ENCODE results near the gene ABLIM3.

The ABLIM3 gene

DNA sequence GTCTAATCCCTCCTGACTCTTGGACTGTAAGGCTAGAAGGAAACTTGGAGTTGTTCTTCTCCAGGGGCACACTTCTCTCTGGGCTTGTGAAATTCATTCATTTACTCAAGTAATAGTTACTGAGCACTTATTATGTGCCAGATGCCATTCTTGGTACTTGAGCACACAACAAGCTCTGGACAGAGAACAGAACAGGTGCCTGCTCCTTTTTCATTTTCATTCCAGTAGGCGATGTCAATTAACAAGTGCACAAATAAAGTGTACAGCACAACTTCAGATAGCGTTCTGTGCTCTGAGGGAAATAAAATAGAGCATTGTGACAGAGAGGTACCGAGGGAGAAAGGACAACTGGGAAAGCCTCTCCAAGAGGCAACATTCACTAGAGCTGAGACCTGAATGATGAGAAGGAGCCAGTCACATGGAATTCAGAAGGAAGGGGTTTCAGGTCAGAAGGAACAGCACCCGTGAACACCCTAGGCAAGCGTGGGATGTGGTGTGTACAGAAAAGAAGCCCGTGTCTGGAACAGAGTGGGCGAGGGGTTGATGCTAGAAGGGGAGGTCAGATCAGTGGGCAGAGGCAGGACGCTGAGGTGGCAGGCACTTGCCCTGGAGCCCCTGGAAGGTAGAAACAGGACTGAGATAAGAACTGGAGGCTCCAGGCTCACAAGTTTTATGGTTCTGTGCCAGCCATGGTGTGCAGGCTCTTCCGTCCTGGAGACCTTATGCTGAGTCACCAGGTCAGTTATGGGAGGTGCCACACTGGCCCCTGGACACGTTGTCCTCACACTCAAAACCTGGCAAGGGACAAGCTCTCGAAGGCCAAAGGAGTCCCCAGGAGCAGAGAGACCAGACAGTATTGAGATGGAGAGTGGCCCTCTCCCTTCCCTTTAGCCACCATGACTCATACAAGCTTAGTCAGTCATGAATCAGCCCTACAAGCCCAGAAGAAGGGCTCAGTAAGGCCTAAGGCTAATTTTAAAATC is 7.2 kb upstream of the ABLIM3 start:
- DNase-seq = no peak

DNA sequence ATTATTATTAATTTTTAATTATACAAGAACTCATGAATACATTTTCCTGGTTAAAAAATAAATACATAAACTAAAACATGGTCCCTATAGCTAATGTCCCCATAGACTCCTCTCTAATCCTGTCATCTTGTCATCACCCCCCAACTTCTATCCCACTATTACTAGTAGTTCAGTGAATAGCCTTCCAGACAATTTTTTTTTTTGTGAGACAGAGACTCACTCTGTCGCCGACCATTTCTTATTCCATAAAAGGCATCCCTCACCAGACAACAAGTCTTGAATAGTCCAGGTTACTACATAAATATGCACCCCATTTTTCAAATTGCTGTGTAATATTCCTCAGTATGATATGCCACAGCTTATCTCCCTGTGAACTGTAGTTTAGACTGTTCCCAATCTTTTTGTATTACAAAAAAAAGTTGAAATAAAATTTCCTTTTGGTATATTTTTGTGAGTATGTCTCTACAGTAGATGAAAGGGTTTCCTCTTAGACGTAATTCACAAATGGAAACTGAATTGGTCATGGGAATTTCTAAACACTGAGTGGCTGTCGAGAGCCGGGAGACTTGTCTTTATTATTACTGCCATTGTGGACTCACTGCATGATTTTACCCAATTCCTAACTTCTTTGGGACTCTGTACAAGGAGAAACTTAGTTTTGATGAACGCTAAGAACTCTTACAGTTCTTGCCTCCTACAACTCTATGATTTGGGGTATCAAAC is 6.4 kb upstream of the ABLIM3 start:
- no peak for DNase-seq

DNA sequence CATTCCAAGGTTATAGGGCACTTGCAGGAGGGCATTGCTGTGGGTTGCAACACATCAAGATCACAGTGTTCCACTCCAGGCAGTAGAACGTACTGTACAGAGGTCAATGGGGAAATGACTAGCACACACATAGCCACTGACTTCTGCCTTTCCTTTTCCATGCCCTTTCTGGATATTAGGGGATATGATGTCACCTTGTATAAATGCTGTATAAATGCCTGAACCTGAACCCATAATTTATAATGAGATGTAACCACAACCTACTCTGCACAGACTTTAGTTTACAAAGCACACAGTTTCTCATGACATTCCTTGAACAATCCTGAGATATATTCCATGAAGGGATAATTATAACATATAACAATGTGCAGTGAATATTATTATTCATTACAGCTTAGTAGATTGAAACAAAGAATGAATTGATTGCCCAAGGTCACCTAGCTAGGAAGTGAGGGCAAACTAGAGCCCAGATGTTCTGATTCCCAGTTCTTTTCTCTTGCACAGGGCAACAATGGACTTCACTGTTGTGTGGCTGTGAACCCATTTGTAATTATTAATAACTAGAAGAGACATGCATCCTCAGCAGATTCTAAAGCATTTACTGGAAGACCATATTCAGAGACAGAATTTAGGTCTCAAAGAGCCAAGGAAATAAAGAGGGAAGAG is 5.6 kb upstream of the ABLIM3 start:
- DNase-seq = no peak

DNA sequence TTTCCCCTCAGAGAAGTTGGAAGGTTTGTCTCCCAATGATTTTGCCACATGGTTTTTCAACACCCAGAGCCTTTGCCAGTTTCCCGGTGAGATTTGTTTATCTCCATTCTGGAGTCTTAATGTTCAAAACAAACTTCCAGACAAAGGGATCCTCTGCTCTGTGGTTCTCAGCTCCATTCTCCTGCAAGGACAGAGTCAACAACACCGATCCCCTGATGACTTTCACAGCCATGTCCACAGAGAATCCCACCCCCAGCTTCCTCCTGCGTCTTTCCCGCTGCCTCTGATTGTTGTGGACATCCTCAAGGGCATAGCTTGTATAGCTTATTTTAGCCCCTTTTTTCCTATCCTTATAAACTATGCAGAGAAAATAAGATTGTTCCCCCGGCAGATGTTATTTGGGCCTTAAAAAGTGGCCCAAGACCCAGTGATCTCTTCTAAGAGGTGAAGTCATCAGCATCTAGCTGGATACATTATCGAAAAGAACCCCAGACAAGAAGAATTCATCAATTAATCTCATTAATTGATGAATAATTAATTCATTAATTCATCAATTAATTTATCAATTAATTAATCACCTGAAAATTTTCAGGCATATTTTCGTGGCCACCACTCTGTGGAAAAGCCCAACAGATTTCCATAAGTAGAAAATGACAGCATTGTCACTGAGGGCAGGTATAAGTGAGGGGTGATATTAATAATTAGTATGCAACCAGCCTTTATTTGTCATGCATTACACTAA is 2.9 kb upstream of the ABLIM3 start:
- no peak for DNase-seq

DNA sequence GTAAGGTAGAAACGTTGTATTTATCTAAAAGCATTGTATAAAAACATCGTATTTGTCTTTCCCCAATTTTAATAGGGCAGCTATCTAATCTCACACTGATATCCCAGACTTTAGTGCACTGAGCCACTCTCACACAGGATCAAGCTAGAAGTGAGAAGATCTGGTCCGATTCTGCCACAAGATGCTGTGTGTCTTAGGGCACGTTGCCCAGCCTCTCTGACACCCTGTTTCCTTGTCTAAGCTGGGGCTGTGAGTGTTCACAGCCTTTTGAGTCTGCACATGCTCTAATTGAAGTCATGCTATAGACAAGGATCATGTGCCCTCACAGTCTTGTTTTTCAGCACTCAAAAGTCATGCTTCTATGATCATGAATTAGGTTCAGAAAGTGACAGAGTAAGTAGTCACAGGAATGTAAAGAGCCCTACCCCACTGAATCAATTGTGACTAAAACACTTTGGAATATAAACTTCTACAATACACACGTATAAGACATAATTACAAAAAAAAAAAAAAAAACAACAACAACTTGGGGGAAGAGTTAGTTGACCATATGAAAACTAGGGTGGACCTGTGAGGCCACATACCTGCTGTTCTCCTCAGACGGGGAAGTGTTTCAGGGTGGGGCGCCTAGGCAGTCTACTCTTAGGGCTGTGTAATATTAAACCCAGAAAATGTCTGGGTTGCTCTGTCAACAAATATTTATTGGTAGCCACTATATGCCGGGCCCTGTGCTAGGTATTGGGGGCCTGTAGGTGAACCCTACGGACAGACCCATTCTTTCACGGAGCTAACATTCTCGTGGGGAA is 893 bp upstream of the ABLIM3 start:
- no peak for DNase-seq

DNA sequence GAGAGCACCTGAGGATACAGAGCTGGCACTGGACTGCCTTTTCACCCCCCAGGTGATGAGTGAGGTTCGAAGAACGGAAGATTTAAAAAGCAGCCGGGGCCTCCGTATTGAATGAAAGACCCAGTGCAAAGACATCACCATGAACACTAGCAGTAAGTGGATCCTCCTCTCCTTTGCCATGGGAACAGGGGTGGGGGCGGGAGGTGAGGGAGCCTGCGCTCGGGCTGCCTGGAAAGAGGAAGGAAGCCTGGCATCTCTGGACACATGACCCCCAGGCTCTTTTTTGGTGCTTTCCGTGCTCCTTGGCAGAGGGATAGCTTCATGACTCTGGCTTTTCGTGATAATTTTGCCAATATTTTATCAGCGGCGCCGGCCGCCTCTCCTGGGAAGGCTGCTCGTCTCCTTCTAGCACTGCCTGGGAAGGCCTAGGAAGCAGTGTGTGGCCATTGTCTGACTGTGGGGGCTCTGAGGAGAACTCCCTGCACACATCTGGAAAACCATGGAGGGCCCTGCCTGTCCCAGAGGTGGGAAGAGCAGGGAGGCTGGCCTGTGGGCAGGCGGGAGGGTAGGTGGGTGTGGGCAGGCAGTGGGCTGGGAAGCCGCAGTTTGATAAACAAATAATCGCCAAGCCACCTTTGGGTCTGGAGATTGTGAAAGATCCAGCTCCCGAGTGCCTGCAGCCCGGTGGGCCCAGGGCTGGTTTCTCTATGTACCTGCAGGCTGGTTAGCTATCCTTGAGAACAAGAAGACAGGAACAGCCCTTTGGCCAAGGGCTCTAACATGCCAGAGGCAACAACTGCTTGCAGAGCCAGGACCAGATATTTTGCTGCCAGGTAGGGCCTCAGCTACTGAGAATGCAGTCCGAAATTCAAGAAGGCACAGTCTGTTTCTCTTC is 911 bp downstream of the ABLIM3 start:
- DNase-seq = peak; percentile 74

DNA sequence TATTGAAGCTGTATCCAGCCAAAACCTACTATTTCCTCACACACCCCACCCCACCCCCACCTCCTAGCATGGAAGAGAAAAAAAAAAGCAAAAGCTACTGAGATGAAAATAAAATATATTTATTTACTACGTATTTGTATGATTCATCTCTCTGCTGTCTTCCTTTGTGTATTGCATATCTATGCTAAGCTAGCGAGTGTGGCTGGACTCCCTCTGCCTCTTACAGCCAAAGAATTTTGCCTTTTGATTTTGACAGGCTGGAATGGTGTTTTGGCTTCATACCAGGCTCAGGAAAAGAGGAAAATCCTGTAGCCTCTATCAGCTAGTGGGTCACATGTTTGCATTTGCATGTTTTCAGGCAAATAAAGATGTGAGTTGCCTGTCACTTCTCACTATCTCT is 2.2 kb downstream of the ABLIM3 start:
- DNase-seq = no peak

DNA sequence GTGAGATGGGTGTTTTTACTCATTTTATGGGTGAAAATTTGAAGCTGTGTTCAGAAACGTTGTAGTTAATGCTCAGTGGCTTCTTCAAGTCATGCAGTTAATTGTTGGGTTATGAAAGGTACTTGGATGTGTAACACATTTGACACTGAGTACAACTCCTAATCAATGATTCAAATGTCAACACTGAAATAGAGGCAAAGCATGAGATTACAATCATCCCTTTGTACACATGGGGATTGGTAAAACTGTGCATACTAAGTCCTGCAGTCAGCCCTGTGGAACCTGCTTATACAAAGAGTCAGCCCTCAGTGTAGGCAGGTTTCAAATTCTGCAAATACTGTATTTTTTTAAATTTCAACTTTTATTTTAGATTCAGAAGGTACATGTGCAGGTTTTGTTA is 3.3 kb downstream of the ABLIM3 start:
- DNase-seq = no peak

DNA sequence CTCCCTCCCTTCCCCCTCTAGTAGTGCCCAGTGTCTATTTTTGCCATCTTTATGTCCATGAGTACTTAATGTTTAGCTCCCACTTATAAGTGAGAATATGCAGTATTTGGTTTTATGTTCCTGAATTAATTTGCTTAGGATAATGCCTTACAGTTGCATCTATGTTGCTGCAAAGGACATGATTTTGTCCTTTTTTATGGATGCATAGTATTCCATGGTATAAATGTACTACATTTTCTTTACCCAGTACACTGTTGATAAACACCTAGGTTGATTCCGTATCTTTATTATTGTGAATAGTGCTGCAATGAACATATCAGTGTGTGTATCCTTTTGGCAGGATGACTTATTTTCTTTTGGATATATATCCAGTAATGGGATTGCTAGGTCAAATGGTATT is 3.8 kb downstream of the ABLIM3 start:
- no peak for DNase-seq

DNA sequence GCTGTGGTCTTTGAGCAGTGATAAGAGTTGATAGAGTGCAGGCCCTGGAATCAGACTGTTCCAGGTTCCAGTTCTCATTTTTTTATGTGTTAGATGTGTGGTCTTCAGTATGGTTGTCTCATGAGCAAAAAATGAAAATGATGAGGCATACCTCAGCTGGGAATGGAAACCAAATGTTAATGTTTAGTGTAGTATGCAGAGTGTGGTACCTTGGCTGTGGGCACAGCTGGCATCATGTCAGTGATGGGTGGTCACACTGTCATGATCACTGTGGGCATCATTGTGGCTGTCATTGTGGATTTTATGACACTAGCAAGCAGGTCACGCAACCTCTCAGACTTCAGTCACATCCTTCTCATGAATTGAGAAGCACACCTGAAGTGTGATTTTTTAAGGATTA is 6.4 kb downstream of the ABLIM3 start:
- no peak for DNase-seq

DNA sequence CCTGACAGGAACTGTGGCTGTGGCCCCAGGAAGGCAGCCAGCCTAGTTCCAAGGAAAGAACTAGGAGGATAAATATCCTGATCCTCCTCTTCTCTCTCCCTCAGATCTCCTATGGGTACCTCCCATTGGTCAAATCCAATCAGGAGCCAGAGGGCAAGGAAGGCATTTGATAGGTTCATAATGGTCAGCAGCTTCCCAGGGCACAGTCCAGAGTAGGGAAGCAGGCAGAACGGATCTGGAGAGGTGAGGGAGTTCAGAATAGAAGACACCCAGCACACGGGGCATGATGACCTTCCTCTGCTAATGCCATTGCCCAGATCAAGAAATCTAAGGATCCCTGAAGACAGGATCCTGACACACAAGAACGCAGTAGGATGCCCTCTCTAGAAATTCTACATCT is 8.6 kb downstream of the ABLIM3 start:
- no peak for DNase-seq

DNA sequence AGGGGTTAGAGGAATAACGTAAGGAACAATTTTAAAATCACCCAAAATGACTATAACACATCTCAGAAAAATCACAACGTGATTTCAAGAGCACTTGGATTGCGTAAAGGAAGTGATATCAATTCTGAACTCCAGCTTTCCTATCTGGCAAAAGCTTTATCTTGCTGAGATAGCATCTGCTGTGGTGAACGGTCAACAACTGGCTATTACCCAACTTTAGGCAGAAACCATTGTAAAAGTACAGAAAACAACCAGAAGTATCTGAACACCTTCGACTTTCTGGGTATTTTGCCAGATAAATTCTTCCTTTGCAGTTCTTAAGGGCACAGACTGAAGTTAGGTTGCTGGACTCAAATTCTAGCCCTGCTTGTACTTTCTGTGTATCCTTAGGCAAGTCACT is 9.2 kb downstream of the ABLIM3 start:
- no peak for DNase-seq

DNA sequence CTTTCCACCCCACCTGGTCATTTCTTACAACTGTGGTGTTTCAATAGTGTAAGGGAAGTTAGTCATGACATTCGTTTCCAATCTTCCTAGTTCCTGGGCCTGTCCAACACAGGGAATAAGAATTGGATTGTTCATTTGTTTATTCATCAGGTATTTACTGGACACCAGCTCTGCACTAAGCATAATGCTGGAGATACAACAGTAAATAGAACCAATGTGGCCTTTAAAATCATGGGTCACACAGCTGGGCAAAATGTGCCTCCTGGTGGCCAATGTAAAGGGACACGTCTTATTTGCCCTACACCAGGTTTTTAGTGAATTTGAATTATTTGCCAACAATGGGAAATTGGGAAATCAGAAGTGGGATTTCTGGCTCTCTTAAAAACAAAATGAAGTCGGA is 10.4 kb downstream of the ABLIM3 start:
- DNase-seq = no peak

DNA sequence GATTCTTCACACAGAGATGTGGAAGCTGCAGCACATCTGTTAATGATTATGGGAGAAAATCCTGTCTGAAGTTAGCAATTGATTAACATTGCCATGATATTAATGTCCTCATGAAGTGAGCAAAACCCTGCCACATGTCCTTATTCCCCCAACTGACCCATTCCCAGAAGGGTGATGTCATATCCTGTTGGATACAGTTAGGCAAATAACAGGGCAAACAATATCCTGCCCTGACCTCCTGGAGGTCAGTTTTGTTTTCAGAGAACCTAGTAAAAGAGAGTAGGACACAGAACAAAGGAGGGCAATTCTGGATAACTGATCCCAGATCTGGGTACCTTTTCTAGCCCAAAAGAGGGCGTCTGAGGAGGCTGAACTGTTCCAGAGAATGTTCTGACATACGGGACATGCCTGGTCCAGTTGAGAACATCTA is 11.0 kb downstream of the ABLIM3 start:
- DNase-seq = no peak

DNA sequence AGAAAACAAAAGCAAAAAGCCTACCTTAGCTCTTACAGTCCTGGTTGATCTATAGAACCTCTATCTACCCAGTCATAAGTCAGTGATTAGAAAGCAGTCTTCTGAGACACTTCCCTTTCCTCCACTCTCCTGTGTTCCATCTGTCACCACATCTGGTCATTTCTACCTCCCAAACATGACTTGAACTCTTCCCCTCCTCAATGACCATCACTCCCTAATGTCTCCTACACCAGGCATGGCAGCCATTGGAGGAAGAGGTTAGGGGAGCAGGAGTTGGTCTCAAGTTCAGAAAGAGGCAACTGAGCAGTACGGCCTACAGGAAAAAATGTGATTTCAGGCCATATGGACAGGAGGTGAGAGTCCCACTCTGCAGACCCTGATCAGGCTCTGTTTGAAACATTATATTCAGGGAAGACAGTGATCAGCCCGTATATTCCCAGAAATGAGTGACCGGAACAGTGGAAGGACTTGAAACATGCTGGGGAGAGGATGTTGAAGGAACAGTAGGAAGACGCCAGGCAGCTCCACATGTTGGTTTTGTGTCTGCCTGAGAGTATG is 12.0 kb downstream of the ABLIM3 start:
- DNase-seq = no peak

DNA sequence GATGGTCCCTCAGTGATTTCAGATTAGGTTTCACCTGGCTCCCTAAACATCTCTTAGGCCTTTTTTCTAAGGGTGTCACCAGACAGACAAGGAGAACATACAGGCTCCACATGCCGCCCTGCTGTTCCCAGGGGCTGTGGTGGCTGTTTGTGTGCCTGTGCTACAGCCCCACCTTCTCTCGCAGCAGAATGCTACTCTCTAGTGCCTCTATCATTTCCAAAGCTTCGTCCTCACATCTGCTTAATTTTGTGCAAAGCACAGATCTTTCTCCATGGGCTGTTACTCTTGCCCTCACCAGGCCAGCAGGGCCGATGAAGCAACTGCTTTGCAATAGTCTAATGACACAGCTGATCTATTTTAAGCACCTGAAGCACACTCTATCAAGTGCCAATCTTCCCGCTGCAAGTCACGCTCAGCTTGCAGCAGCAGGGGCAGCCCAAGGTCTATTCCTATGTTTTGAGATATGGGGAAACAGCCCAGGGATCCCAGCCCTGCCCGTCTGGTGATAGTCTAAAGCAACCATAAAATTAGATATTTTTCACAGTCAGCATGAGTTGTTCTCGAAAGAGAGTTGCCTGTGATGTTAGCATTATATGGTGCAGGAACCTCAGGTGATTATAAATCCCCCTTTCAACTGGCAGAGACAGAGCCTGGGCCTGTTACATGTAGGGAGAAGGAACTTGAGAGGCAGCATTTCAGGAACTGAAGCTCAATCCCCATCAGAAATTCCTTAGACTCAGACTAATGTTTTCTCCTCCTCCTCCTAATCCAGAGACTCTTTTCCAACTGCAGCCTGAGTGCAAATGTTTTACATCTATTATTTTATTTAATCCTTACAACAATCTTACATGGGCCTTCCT is 12.7 kb downstream of the ABLIM3 start:
- peak; percentile 44 for DNase-seq

DNA sequence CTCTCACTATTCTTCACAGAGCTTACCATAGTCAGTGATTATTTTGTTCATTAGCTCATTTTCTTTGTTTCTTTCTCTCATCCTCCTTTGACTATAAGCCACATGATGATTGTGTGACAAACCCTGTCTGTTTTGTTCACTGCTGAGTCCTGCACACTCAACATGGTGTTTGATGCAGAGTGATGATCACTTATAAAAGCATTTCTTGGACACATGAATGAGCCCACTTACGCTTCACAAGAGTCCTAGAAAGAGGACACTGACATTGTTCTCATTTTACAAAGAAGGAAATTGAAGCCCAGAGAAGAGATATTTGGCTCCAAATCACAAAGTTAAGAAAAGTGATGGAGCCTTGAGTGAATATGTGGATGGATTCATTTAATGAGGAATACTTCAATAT is 13.4 kb downstream of the ABLIM3 start:
- DNase-seq = no peak

DNA sequence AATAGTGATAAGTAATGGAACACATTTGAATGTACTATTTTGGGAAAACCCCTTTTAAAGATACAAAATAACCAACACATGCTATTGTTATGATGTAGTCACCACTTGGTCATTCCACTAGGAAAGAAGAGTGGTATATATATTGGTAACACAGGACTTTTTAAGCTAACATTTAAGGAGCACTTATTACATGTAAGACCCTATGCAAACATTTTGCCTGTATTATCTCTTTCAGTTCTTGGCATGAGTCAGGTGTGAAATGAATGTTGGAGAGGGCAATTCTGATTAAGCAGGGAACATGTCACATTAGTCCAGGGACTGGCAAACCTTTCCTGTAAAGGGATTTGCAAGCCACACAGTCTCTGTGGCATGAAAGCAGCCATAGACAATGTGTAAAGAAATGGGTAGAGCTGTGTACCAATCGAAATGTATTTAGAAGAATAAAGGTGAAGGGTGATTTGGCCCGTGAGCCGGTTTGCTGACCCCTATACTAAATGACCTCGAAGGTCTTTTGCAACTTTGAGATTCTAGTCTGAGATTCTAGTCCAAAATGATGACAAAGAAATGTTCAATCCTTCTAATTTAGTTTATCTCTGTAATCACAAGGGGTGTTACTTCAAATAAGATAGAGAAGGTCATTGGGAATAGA is 15.3 kb downstream of the ABLIM3 start:
- no peak for DNase-seq

DNA sequence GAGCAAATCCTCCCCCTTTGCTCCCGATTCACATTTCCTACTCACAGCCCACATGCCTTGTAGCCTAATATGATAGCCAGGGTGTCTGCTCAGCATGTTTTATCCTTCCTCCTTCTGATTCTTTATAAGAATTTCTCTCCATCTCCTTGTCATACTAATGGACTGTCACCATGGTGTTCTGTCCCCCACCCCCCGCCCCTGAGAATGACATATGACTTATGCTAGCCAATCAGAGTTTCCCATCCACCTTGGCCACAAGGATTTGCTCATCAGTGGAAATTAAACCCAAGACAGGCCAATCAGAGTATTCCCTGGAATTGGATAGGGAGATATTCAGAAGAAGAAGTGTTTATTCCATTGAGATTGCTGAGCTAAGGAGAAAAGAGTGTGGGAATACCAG is 16.0 kb downstream of the ABLIM3 start:
- DNase-seq = no peak

Data from retina (tissue), 1 donor.